DND-41 (cell line): ENCODE results near the gene PPM1D.

ENCODE experiments used
- EZH2 ChIP-seq: IDR thresholded peaks from 3 replicates; pipeline ENCODE4 v1.6.1; 2012; ENCODE audit warnings: borderline replicate concordance, low read depth, mild to moderate bottlenecking, moderate library complexity, low read length, inconsistent platforms; ENCODE audit not compliant: severe bottlenecking
- TF ChIP-seq, protein P1 (sequence below): IDR thresholded peaks from 2 replicates; pipeline ENCODE4 v1.5.1; 2012; ENCODE audit warnings: borderline replicate concordance, low read length, moderate library complexity, mild to moderate bottlenecking; ENCODE audit not compliant: poor library complexity, severe bottlenecking; ENCODE audit errors: extremely low read depth

DNA sequence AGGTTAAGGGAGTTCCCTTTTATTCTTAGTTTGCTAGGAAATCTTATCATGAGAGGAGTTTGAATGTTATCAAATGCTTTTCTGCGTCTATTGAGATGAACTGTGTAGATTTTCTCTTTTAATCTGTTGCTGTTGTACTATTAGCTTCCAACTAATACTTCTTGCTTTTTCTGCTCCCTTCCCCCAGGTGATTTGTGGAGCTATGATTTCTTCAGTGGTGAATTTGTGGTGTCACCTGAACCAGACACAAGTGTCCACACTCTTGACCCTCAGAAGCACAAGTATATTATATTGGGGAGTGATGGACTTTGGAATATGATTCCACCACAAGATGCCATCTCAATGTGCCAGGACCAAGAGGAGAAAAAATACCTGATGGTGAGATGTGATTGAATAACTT lies 47.7 kb downstream of the PPM1D start:
- TF ChIP-seq, protein P1, sequence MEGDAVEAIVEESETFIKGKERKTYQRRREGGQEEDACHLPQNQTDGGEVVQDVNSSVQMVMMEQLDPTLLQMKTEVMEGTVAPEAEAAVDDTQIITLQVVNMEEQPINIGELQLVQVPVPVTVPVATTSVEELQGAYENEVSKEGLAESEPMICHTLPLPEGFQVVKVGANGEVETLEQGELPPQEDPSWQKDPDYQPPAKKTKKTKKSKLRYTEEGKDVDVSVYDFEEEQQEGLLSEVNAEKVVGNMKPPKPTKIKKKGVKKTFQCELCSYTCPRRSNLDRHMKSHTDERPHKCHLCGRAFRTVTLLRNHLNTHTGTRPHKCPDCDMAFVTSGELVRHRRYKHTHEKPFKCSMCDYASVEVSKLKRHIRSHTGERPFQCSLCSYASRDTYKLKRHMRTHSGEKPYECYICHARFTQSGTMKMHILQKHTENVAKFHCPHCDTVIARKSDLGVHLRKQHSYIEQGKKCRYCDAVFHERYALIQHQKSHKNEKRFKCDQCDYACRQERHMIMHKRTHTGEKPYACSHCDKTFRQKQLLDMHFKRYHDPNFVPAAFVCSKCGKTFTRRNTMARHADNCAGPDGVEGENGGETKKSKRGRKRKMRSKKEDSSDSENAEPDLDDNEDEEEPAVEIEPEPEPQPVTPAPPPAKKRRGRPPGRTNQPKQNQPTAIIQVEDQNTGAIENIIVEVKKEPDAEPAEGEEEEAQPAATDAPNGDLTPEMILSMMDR, result no peak
- no peak for TF ChIP-seq EZH2
